ENCODE results near the gene CTNNA2.

Gene CTNNA2

DNA sequence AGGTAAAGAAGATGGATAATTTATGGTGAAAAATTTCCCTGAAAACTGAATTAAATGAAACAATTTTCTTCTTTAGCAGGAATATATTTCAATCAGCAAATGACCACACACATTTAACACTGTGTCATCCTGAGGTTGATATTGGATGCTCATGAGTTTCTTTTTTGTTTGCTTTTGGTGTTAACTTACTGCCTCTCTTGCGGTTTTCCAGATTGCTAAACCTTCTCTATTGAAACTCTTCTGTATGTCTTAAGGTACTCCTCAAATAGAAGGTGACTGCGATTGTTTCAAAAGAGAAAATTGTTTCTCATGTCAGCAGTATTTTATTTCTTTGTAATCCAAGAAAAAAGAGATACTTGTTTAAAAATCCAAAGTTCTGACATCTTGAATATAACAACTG lies 692.6 kb downstream of the CTNNA2 start:
- DNase-seq (ENCODE audit: low read depth in 2 of 2): no peak
- TF ChIP-seq, protein P1, sequence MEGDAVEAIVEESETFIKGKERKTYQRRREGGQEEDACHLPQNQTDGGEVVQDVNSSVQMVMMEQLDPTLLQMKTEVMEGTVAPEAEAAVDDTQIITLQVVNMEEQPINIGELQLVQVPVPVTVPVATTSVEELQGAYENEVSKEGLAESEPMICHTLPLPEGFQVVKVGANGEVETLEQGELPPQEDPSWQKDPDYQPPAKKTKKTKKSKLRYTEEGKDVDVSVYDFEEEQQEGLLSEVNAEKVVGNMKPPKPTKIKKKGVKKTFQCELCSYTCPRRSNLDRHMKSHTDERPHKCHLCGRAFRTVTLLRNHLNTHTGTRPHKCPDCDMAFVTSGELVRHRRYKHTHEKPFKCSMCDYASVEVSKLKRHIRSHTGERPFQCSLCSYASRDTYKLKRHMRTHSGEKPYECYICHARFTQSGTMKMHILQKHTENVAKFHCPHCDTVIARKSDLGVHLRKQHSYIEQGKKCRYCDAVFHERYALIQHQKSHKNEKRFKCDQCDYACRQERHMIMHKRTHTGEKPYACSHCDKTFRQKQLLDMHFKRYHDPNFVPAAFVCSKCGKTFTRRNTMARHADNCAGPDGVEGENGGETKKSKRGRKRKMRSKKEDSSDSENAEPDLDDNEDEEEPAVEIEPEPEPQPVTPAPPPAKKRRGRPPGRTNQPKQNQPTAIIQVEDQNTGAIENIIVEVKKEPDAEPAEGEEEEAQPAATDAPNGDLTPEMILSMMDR (IDR thresholded peaks at IDR 0.05; ENCODE audit: low read depth, low read length): no peak
- no peak overlapping the region for H3K4me3 ChIP-seq (replicated peaks in 1 of 2; ENCODE audit: low read depth in 2 of 2, low read length in 2 of 2)

DNA sequence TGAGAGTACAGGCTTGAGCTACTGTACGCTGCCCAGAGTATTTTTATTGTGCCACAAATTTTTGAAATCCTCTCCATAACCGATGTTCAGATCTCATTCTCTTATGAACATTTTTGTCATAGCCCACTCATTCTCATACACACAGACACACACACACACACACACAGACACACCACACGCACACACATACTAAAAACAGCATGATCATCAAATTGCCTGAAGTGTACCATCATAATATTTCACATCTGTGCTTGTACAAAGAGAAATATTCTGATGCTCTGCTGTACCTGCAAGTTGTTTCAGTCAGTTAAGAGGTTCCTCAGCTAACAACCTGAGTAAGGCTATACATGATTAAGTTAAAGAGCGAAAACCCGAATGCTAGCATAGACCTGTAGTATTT lies 696.6 kb downstream of the CTNNA2 start:
- no peak overlapping the region for H3K4me3 ChIP-seq (replicated peaks in 1 of 2; ENCODE audit: low read depth in 2 of 2, low read length in 2 of 2)
- TF ChIP-seq, protein P1 (IDR thresholded peaks at IDR 0.05; ENCODE audit: low read depth, low read length): no peak
- no peak for DNase-seq (ENCODE audit: low read depth in 2 of 2)

DNA sequence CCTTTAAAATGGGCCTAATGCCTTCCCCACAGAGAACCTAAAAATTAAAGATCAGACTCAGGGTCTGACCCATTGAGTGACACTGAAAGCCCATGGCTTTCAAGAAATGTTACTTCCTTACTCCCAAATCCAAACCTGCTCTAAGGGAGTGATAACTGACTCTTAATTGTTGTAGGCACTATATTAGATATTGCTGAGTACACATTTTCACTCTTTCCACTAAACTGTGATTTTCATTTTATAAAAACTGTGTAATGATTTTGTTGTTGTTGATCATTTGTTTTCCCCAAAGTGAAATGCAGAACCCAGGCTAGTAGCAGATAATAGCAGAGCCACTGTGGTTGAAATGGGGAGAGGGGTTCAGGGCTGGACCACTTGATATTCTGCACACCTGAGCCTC lies 704.6 kb downstream of the CTNNA2 start:
- no peak overlapping the region for H3K4me3 ChIP-seq (replicated peaks in 1 of 2; ENCODE audit: low read depth in 2 of 2, low read length in 2 of 2)
- no peak for DNase-seq (ENCODE audit: low read depth in 2 of 2)
- TF ChIP-seq, protein P1 (IDR thresholded peaks at IDR 0.05; ENCODE audit: low read depth, low read length): no peak

DNA sequence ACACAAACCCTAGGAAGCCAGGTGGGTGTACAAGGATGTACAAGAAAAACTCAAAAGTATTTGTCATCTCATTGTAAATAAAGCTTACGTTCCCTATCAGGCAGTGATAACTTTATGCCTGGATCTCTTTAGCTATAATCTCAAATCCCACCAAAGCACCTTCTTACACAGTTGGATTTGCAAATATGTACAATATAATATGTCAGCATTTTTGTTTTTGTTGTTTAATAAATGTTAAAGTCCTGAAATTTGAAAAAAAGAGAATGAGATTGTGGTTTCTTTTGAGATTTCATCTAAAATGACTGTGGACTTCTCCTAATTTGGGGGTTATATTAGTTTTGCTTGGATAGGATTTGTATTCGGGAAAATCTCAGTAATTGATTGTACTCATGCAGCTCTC lies 709.8 kb downstream of the CTNNA2 start:
- TF ChIP-seq, protein P1 (IDR thresholded peaks at IDR 0.05; ENCODE audit: low read depth, low read length): no peak
- H3K4me3 ChIP-seq (replicated peaks in 1 of 2; ENCODE audit: low read depth in 2 of 2, low read length in 2 of 2): no peak overlapping the region
- no peak for DNase-seq (ENCODE audit: low read depth in 2 of 2)

DNA sequence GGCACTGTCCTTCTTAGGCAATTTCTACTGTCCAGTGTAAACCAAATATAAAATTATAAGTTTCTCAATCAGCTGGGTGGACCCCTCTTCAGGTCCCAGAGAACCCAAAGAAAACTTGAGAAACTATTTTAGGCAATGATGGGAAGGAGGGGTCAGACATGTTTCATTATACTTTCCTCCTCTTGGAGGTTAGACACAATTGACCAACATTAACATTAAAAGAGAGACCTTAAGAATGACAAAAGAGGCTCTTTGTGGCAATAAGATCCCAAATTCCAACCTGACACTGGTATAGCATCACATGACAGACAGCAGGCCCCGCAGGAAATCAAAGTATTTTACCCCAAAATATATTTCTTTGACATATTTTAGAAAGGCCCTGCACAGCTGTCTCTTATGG lies 718.6 kb downstream of the CTNNA2 start:
- no peak for DNase-seq (ENCODE audit: low read depth in 2 of 2)
- no peak overlapping the region for H3K4me3 ChIP-seq (replicated peaks in 1 of 2; ENCODE audit: low read depth in 2 of 2, low read length in 2 of 2)
- TF ChIP-seq, protein P1 (IDR thresholded peaks at IDR 0.05; ENCODE audit: low read depth, low read length): no peak

DNA sequence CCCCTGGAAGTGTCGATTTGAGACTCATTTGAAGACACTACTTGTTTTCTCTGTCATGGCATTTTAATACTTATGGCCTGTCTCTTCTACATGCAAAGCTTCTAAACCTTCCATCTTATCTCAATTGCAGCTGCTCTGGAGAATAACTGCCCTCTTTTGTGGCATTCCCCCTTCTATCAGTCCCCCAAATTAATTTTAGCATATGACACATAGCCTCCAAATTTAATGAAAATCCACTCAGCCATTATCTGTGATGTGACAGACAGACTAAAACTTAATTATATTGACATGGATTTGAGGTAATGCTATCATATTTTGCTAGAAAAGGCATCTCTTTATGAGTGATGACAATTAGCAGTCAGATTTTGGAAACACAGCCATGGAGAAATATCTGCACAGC lies 720.5 kb downstream of the CTNNA2 start:
- TF ChIP-seq, protein P1 (IDR thresholded peaks at IDR 0.05; ENCODE audit: low read depth, low read length): no peak
- no peak overlapping the region for H3K4me3 ChIP-seq (replicated peaks in 1 of 2; ENCODE audit: low read depth in 2 of 2, low read length in 2 of 2)
- DNase-seq (ENCODE audit: low read depth in 2 of 2): no peak

DNA sequence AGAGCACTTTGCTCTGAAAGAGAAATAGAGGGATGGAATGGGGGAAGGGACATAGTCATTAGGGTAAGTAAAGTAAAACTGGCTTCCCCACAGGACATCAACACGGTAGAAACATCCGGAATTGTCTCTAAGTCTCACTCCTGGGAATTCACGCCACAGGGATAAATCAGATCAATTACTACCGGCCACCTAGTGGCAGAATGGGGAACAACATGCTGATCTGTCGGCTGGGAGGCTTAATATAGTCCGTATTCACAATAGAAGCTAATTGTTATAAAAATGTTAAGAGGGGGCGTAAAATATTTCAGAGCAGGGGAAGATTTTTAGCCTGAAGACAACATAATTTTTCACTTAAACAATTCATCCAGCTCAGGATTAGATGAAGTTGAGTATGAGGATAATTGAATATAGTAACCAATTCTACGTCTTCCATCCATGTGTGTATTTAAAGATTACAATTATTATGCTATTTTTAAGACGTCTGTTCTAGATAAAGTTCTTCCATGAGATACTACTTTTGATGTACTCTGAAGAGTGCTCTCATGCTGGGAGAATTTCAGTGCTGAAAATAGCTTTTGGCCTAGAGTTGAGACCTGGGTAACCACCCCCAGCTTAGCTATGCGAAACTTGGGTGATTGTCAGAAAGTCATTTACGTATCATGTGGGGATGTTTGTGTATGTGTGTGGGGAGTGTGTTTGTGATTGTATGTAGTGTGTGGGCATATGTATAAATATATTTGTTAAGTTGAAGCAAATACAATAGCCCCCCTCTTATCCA lies 726.0 kb downstream of the CTNNA2 start:
- DNase-seq (ENCODE audit: low read depth in 2 of 2): peak; percentile 21 to 29
- TF ChIP-seq, protein P1 (IDR thresholded peaks at IDR 0.05; ENCODE audit: low read depth, low read length): peak; percentile 62
- no peak overlapping the region for H3K4me3 ChIP-seq (replicated peaks in 1 of 2; ENCODE audit: low read depth in 2 of 2, low read length in 2 of 2)

Data from cardiac fibroblast (primary cell).